ENCODE results near the gene SPHK1.
A peak's percentile ranks its signal among the peaks of the same experiment; 100 is the strongest.

SPHK1 gene

GRCh38 chr17:76371656-76372628, 12.5 kb upstream of the SPHK1 start:
- DNase-seq (ENCODE audit: extremely low read depth, low read depth): peak; percentile 74
- no peak for TF ChIP-seq CTCF (IDR thresholded peaks at IDR 0.05; ENCODE audit: low read depth, low read length)

- TF ChIP-seq CTCF (IDR thresholded peaks at IDR 0.05; ENCODE audit: low read depth, low read length): no peak
- no peak for DNase-seq (ENCODE audit: extremely low read depth, low read depth)
Observed at GRCh38 chr17:76376318-76377133, 7.9 kb upstream of the SPHK1 start.

GRCh38 chr17:76378548-76379274, 5.7 kb upstream of the SPHK1 start:
- DNase-seq (ENCODE audit: extremely low read depth, low read depth): no peak
- no peak for TF ChIP-seq CTCF (IDR thresholded peaks at IDR 0.05; ENCODE audit: low read depth, low read length)

GRCh38 chr17:76379275-76379641, 5.2 kb upstream of the SPHK1 start:
- no peak for DNase-seq (ENCODE audit: extremely low read depth, low read depth)
- TF ChIP-seq CTCF (IDR thresholded peaks at IDR 0.05; ENCODE audit: low read depth, low read length): no peak

- no peak for TF ChIP-seq CTCF (IDR thresholded peaks at IDR 0.05; ENCODE audit: low read depth, low read length)
- no peak for DNase-seq (ENCODE audit: extremely low read depth, low read depth)
Observed at GRCh38 chr17:76379646-76380376, 4.6 kb upstream of the SPHK1 start.

- no peak for DNase-seq (ENCODE audit: extremely low read depth, low read depth)
- TF ChIP-seq CTCF (IDR thresholded peaks at IDR 0.05; ENCODE audit: low read depth, low read length): no peak
Observed at GRCh38 chr17:76381633-76382350, 2.6 kb upstream of the SPHK1 start.

All from AG09319 (cell line).